VCaP (cell line): ENCODE measurements around the gene PSMC5.

Experiments used
- H3K27ac ChIP-seq: fragments of 450-650 bp; 2 replicates; pipeline ENCODE4 v1.5.1; 2017
- CTCF ChIP-seq: fragments of 450-650 bp; conservative IDR thresholded peaks from 2 replicates; pipeline ENCODE4 v1.5.1; 2017; ENCODE audit warnings: mild to moderate bottlenecking, moderate library complexity

The PSMC5 gene

GRCh38 chr17:63830278-63830677 lies 3.0 kb downstream of the PSMC5 start:
- H3K27ac ChIP-seq, result no peak overlapping the region
- TF ChIP-seq CTCF, result no peak

DNA sequence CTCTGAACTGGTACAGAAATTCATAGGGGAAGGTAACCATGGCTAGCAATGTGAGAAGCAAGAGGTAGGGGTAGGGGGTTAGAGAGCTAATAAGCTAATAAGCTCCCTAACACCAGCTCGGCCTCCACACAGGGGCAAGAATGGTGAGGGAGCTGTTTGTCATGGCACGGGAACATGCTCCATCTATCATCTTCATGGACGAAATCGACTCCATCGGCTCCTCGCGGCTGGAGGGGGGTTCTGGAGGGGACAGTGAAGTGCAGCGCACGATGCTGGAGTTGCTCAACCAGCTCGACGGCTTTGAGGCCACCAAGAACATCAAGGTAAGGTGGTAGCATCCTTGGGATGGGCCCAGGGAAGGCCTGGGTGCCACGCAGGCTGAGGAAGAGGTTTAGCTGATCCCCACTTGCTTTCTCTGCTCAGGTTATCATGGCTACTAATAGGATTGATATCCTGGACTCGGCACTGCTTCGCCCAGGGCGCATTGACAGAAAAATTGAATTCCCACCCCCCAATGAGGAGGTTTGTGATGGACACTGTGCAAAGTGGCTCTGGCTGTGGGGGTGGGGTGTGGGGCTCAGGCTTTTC lies 3.8 kb downstream of the PSMC5 start:
- no peak for TF ChIP-seq CTCF
- H3K27ac ChIP-seq, result no peak overlapping the region

DNA sequence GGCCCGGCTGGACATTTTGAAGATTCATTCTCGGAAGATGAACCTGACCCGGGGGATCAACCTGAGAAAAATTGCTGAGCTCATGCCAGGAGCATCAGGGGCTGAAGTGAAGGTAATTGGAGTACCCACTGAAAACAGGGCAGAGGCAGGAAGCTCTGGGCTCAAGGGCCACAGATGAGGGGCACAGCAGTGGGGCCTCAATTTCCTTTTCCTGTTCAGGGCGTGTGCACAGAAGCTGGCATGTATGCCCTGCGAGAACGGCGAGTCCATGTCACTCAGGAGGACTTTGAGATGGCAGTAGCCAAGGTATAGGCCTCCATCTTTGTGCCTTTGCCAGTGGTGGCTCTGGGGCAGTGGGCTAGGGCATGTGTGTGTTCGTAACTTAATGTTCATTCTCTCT lies 4.3 kb downstream of the PSMC5 start:
- no peak for TF ChIP-seq CTCF
- no peak overlapping the region for H3K27ac ChIP-seq

GRCh38 chr17:63832014-63832413 lies 4.8 kb downstream of the PSMC5 start:
- H3K27ac ChIP-seq, result no peak overlapping the region
- TF ChIP-seq CTCF, result no peak

DNA sequence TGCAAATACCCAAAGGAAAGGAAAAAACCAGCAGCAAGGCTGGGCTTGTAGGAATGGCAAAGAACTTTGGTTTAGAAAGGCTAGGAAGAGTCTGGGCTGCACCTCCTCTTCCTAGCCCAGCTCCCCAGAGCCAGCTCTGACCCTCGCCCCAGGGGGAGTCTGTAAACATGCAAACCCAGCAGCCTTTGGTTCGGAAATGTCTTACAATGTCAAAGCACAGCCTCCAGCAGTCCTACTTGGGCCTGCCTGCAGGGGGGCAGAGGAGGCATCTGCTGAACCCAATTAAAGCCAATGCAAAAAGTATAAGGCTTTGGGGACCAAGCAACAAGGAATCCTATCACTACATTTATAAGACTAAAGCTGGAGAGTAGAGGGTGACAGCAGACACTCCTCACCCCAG lies 5.2 kb downstream of the PSMC5 start:
- TF ChIP-seq CTCF, result no peak
- no peak overlapping the region for H3K27ac ChIP-seq

DNA sequence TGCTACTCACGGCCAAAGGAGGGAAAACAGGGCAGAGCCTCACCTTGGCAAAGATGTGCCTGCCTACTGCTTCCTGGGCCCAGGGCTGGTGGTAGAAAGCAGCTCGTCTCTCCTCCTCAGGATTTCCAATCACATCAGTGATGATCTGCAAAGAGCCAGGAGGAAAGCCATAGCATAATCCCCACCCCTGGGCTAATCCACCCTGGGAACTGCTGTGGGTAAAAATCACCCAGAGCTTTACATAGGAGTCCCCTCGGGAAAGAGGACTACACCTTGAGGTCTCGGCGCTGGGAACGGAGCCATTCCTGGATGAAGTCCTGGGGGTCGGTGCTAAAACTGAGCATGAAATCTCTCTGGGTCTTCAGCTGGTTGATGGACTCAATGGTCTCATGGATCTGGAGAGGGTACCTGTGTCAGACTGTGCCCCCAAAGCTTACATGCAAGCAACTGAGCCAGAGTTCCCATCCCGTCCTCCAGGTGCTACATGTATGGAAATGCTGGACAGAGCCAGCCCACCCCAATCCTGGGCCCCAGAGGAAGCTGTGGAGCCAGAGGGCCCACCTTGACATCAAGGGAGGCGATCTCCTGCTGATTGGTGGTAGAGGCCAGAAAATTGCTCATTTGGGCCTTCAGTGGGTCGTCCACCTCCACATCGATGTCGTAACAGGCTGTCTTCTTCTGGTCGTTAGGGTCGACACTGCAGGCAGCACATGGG lies 6.0 kb downstream of the PSMC5 start:
- H3K27ac ChIP-seq, result no peak overlapping the region

More for the DNA sequence above, 6.0 kb downstream of the PSMC5 start:
- TF ChIP-seq CTCF, result no peak
